SK-N-MC (cell line): ENCODE results near the gene RTTN.

ENCODE experiments used
- DNase-seq: peaks from one replicate; pipeline ENCODE4 v3.0.0-alpha.2; 2011; ENCODE audit warnings: low read depth, low spot score
- H3K27ac ChIP-seq: fragments of 200-600 bp; sonication (generic); 2 replicates; pipeline ENCODE4 v1.5.1; 2016; ENCODE audit warnings: mixed run types
- H3K36me3 ChIP-seq: fragments of 200-600 bp; sonication (generic); 2 replicates; pipeline ENCODE4 v1.6.1; 2017; ENCODE audit warnings: antibody characterized with exemption, low read length, mixed read lengths; ENCODE audit not compliant: insufficient read depth
- H3K4me3 ChIP-seq: fragments of 200-600 bp; sonication (generic); 2 replicates; pipeline ENCODE4 v1.5.1; 2016
- H3K9ac ChIP-seq: fragments of 200-600 bp; sonication (generic); 2 replicates; pipeline ENCODE4 v1.8.0; 2017; ENCODE audit warnings: mixed run types, mixed read lengths; ENCODE audit not compliant: insufficient read length
- H3K9me3 ChIP-seq: fragments of 200-600 bp; sonication (generic); 2 replicates; pipeline ENCODE4 v1.6.1; 2017; ENCODE audit warnings: low read depth, mild to moderate bottlenecking, antibody characterized with exemption, low read length, moderate library complexity, mixed read lengths
- EZH2 ChIP-seq: fragments of 200-600 bp; sonication (generic); IDR thresholded peaks from one replicate; pipeline ENCODE4 v1.6.1; 2017; ENCODE audit warnings: antibody characterized with exemption
- FOXP2 ChIP-seq: optimal IDR thresholded peaks from 2 replicates; pipeline ENCODE3; 2011; ENCODE audit warnings: mild to moderate bottlenecking, moderate library complexity; ENCODE audit not compliant: insufficient read depth; ENCODE audit errors: extremely low read length, control extremely low read depth
- POLR2AphosphoS5 ChIP-seq: IDR thresholded peaks from 2 replicates; pipeline ENCODE4 v1.6.1; 2012; ENCODE audit warnings: mild to moderate bottlenecking, low read depth, low read length, borderline replicate concordance

RTTN gene

GRCh38 chr18:70195852-70196434 is 9.5 kb downstream of the RTTN start:
- Histone ChIP-seq H3K36me3 (peaks cover 60% of the 10 kb centered on the region), H3K4me3 (no peak overlapping the region), H3K9me3 (no peaks in the 10 kb centered on the region), H3K9ac (no peak overlapping the region), H3K27ac (no peak overlapping the region)
- TF ChIP-seq EZH2, result no peak
- TF ChIP-seq FOXP2, result no peak
- no peak for TF ChIP-seq POLR2AphosphoS5
- peak; percentile 14 for DNase-seq

GRCh38 chr18:70195014-70195614 is 10.4 kb downstream of the RTTN start:
- no peak for TF ChIP-seq FOXP2
- no peaks in the 10 kb centered on the region for H3K9me3 ChIP-seq
- DNase-seq, result no peak
- H3K36me3 ChIP-seq, result peaks cover 59% of the 10 kb centered on the region
- no peak overlapping the region for H3K27ac ChIP-seq
- H3K4me3 ChIP-seq, result no peak overlapping the region
- H3K9ac ChIP-seq, result no peak overlapping the region

GRCh38 chr18:70194227-70194890 is 11.1 kb downstream of the RTTN start:
- Histone ChIP-seq H3K27ac (no peak overlapping the region), H3K9ac (no peak overlapping the region), H3K9me3 (no peaks in the 10 kb centered on the region), H3K36me3 (peaks cover 60% of the 10 kb centered on the region), H3K4me3 (no peak overlapping the region)
- no peak for DNase-seq
- TF ChIP-seq FOXP2 (no peak), EZH2 (no peak), POLR2AphosphoS5 (no peak)

- Histone ChIP-seq H3K27ac (no peak overlapping the region), H3K4me3 (no peak overlapping the region), H3K36me3 (peaks cover 63% of the 10 kb centered on the region), H3K9me3 (no peaks in the 10 kb centered on the region), H3K9ac (no peak overlapping the region)
- TF ChIP-seq EZH2 (no peak), POLR2AphosphoS5 (no peak), FOXP2 (no peak)
- no peak for DNase-seq
These were observed 15.0 kb downstream of the RTTN start for GRCh38 chr18:70190529-70190928.

- no peak overlapping the region for H3K9ac ChIP-seq
- TF ChIP-seq FOXP2 (no peak), POLR2AphosphoS5 (no peak), EZH2 (no peak)
- peaks cover 55% of the 10 kb centered on the region for H3K36me3 ChIP-seq
These were observed 17.4 kb downstream of the RTTN start for GRCh38 chr18:70188113-70188512.

GRCh38 chr18:70183441-70183840 is 22.0 kb downstream of the RTTN start:
- no peak for DNase-seq
- H3K36me3 ChIP-seq, result peaks cover 27% of the 10 kb centered on the region
- no peak overlapping the region for H3K9ac ChIP-seq
- no peak overlapping the region for H3K27ac ChIP-seq
- no peak overlapping the region for H3K4me3 ChIP-seq
- no peaks in the 10 kb centered on the region for H3K9me3 ChIP-seq
- TF ChIP-seq FOXP2 (no peak), POLR2AphosphoS5 (no peak), EZH2 (no peak)

More at GRCh38 chr18:70188113-70188512, 17.4 kb downstream of the RTTN start:
- H3K4me3 ChIP-seq, result no peak overlapping the region
- H3K9me3 ChIP-seq, result no peaks in the 10 kb centered on the region
- no peak for DNase-seq
- no peak overlapping the region for H3K27ac ChIP-seq

GRCh38 chr18:70182548-70182947 is 22.9 kb downstream of the RTTN start:
- TF ChIP-seq POLR2AphosphoS5, result no peak
- H3K9ac ChIP-seq, result no peak overlapping the region
- no peak overlapping the region for H3K27ac ChIP-seq
- H3K9me3 ChIP-seq, result no peaks in the 10 kb centered on the region
- no peak for DNase-seq
- no peak overlapping the region for H3K4me3 ChIP-seq
- peaks cover 20% of the 10 kb centered on the region for H3K36me3 ChIP-seq

GRCh38 chr18:70181725-70182124 is 23.8 kb downstream of the RTTN start:
- Histone ChIP-seq H3K36me3 (peaks cover 13% of the 10 kb centered on the region), H3K27ac (no peak overlapping the region), H3K4me3 (no peak overlapping the region), H3K9me3 (no peaks in the 10 kb centered on the region), H3K9ac (no peak overlapping the region)
- no peak for TF ChIP-seq EZH2
- TF ChIP-seq POLR2AphosphoS5, result no peak
- TF ChIP-seq FOXP2, result no peak
- DNase-seq, result no peak

GRCh38 chr18:70181015-70181414 is 24.5 kb downstream of the RTTN start:
- DNase-seq, result no peak
- H3K36me3 ChIP-seq, result peaks cover 6% of the 10 kb centered on the region
- H3K27ac ChIP-seq, result no peak overlapping the region
- TF ChIP-seq POLR2AphosphoS5, result no peak
- no peak overlapping the region for H3K4me3 ChIP-seq
- H3K9ac ChIP-seq, result no peak overlapping the region
- no peaks in the 10 kb centered on the region for H3K9me3 ChIP-seq
